Liver (tissue), 3 donors: Measurements from ENCODE around the gene FAM151A.
"Not testable (repeated sequence)": the region's sequence is repeated elsewhere in the genome, so short reads cannot be mapped to it uniquely, and the experiment has no call there.

Experiments
- ATF3 ChIP-seq: IDR thresholded peaks from 2 replicates; pipeline ENCODE4 v1.6.1; 2016; ENCODE audit warnings: antibody characterized with exemption
- EGR1 ChIP-seq, 2 donors: IDR thresholded peaks; 2 replicates each; pipeline ENCODE4 v1.6.1; 2016 to 2018; ENCODE audit warnings: antibody characterized with exemption in 2 of 2, low read depth in 2 of 2
- FOXA1 ChIP-seq: IDR thresholded peaks from 2 replicates; pipeline ENCODE4 v1.6.1; 2016; ENCODE audit warnings: antibody characterized with exemption
- HNF4A ChIP-seq, 2 donors: conservative IDR thresholded peaks; 2 replicates each; pipeline ENCODE4 v1.6.1; 2016; ENCODE audit warnings: antibody characterized with exemption in 2 of 2, mild to moderate bottlenecking in 2 of 2
- HNF4G ChIP-seq: IDR thresholded peaks from 2 replicates; pipeline ENCODE4 v1.6.1; 2016; ENCODE audit warnings: antibody characterized with exemption
- JUND ChIP-seq, 2 donors: IDR thresholded peaks; 2 replicates each; pipeline ENCODE4 v1.6.1; 2016; ENCODE audit warnings: antibody characterized with exemption in 2 of 2
- NR2F2 ChIP-seq: IDR thresholded peaks from 2 replicates; pipeline ENCODE4 v1.6.1; 2016; ENCODE audit warnings: antibody characterized with exemption
- RAD21 ChIP-seq, 2 donors: IDR thresholded peaks; 2 replicates each; pipeline ENCODE4 v1.6.1; 2016; ENCODE audit warnings: antibody characterized with exemption in 2 of 2, mild to moderate bottlenecking in 2 of 2
- REST ChIP-seq: IDR thresholded peaks from 2 replicates; pipeline ENCODE4 v1.6.1; 2016; ENCODE audit warnings: antibody characterized with exemption, mild to moderate bottlenecking
- SP1 ChIP-seq: IDR thresholded peaks from 2 replicates; pipeline ENCODE4 v1.6.1; 2018; ENCODE audit warnings: antibody characterized with exemption, mild to moderate bottlenecking
- YY1 ChIP-seq: IDR thresholded peaks from 2 replicates; pipeline ENCODE4 v1.6.1; 2016; ENCODE audit warnings: antibody characterized with exemption, mild to moderate bottlenecking
- TF ChIP-seq, protein P1 (sequence below): fragments of 150-350 bp; IDR thresholded peaks from 2 replicates; pipeline ENCODE4 v1.5.1; 2017; ENCODE audit warnings: improper control_type of control experiment, low read depth, low read length; ENCODE audit not compliant: missing input control
- TF ChIP-seq, protein P2 (sequence below): IDR thresholded peaks from 2 replicates; pipeline ENCODE4 v1.6.1; 2016; ENCODE audit warnings: antibody characterized with exemption
- donor health status: healthy.
- donor health status: healthy.

DNA sequence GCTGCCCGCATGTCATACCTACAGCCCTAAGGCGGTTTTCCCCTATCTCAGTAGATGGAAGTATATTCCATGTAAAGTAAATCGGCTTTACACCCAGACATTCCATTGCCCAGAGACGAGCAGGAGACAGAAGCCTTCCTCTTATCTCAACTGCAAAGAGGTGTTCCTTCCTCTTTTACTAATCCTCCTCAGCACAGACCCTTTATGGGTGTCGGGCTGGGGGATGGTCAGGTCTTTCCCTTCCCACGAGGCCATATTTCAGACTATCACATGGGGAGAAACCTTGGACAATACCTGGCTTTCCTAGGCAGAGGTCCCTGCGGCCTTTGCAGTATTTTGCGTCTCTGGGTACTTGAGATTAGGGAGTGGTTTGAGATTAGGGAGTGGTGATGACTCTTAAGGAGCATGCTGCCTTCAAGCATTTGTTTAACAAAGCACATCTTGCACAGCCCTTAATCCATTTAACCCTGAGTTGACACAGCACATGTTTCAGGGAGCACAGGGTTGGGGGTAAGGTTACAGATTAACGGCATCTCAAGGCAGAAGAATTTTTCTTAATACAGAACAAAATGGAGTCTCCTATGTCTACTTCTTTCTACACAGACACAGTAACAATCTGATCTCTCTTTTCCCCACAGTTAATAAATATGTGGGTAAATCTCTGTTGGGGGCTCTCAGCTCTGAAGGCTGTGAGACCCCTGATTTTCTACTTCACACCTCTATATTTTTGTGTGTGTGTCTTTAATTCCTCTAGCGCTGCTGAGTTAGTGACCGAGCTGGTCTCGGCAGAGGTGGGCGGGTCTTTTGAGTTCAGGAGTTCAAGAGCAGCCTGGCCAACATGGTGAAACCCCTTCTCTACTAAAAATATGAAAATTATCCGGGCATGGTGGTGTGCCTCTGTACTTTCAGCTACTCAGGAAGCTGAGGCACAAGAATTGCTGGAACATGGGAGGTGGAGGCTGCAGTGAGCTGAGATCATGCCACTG lies 13.4 kb upstream of the FAM151A start:
- TF ChIP-seq, protein P1, sequence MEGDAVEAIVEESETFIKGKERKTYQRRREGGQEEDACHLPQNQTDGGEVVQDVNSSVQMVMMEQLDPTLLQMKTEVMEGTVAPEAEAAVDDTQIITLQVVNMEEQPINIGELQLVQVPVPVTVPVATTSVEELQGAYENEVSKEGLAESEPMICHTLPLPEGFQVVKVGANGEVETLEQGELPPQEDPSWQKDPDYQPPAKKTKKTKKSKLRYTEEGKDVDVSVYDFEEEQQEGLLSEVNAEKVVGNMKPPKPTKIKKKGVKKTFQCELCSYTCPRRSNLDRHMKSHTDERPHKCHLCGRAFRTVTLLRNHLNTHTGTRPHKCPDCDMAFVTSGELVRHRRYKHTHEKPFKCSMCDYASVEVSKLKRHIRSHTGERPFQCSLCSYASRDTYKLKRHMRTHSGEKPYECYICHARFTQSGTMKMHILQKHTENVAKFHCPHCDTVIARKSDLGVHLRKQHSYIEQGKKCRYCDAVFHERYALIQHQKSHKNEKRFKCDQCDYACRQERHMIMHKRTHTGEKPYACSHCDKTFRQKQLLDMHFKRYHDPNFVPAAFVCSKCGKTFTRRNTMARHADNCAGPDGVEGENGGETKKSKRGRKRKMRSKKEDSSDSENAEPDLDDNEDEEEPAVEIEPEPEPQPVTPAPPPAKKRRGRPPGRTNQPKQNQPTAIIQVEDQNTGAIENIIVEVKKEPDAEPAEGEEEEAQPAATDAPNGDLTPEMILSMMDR, result not testable (repeated sequence)
- not testable (repeated sequence) for TF ChIP-seq YY1; HNF4A (conservative IDR thresholded peaks at IDR 0.05); REST; FOXA1; HNF4G; JUND (IDR thresholded peaks at IDR 0.05); SP1; ATF3; NR2F2; RAD21 (IDR thresholded peaks at IDR 0.05); EGR1 (IDR thresholded peaks at IDR 0.05; ENCODE audit: low read depth in 2 of 2)
- TF ChIP-seq, protein P2, sequence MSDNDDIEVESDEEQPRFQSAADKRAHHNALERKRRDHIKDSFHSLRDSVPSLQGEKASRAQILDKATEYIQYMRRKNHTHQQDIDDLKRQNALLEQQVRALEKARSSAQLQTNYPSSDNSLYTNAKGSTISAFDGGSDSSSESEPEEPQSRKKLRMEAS, result not testable (repeated sequence)
